Measurements from ENCODE around the gene ZNF689.
A peak's percentile ranks its signal among the peaks of the same experiment; 100 is the strongest.
"Not testable (repeated sequence)": the region's sequence is repeated elsewhere in the genome, so short reads cannot be mapped to it uniquely, and the experiment has no call there.

Gene ZNF689
- total RNA-seq: 29.8 to 30.5 reads per million in 2 donors

DNA sequence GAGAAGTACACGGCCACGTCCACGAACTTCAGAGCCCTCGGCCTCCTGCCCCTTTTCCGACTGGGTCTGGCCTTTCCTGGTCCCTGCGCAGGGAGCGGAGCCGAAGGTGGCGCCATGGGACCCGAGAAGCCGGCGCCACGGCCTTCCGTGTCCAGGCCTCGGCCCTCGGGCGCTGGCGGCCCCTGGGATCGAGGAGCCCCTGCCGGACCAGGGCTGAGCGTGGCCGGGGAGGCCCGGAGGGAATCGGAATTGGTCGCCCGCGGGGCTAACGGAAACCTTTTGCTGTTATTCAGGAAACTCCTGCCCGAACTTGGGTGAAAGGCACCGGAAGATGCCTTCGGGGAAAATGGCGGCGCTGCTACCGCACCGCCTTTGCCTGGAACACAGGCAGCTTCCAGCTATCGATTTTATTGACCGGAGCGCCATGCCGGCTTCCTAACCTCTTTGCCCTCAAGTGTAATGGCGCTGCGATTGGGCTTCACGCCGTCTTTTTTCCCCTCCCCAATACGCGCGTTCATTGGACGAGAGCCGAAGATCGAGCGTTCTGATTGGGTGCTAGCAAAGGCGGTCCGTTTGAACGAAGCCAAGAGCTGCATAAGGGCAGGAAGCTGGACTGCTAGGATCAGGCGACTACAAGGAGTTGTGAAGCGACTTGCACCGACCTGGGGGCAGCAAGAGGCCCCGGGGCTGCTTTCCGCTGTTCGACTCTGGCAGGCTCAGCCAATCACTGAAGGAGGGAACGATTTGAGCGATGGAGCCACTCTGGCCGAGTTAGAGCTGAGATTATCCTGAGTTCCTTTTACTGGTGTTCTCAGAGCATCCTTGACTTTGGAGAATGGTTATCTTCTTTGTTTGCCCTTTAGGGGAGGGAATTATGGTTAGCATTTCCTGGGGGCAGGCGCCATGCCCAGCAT, at the start of gene ZNF689:
Gene ZNF689 (minus strand): TSS at position 464 of the 914 bp plus-strand sequence. CDS start 348 bp downstream, at position 116.
- peak; percentile 34 for DNase-seq

DNA sequence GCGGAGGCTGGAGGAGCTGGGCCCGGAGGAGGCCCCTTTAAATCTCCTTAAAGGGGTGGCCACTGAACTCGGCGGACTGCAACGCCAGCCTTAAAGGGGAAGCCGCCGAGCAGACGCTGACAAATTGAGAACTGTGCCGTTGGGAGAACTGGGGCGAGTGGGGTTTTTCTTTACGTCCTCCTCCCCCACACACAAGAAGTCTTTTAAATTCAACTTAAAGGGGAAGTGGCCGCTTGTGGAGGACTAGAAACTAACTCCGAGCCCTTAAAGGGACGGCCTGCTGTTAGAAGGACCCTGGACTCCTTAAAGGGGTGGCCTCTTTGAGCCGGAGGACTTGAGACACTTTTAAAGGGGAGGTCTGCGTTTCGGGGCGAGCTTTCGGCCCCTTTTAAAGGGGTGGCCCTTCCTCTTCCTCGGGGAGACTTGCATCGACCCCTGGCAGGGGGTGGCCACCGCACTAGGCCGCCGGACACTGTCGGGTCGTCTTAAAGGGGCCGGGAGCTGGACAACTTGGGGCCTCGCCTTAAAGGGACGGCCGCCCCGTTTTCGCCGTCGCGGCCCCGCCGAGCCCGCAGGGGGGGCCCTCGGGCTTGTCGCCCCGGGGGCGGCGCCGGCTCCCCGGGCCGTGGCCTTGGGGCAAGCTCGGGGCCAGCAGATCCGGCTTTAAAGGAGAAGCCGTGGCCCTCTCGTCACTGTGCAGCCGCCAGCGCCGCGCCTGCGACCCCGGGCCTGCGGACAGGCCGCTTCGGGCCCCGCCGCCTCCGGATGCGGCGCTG, 48.7 kb upstream of the ZNF689 start:
- DNase-seq: peak; percentile 51

DNA sequence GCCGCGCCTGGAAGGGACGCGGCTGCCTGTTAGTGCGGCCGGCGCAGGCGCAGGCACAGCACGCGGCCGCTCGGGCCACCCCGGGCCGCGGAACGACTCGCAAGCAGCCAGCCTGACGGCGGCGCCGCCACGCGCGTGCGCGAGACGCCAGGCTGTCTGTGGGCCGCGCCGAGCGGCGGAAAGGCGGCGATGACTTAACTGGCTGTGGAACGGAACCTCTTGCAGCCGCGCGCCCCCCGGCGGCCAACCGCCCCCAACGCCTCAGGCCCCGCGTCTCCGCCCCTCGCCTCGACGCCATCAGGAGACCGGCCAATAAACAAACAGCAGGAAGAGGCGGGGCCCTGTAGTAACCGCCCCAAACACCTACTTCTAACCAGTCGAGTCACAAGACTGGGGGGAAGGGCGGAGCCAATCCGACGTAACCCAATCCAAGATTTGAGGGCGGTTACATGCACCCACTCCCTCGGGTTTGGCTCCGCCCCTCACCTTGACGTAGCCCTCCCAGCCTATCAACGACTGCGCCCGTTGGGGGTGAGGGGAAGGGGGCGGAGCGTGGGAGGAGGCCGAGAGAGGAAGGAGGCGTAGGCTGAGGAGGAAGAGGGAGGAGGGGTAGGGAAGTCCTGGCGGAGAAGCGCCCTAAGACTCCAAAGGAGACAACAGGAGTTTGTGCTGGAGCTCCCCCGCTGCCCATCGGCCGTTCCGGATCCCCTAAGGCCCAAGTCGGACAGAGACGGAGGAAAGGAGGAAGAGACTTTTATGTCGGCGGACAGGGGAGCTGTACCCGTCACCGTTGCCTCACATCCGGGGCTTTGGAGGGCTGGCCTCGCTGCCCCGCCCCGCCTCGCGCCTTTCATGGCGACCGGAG, 47.9 kb upstream of the ZNF689 start, which contains the start of gene FBRS:
Gene FBRS (plus strand): TSS at position 566 of the 865 bp plus-strand sequence. CDS start 1,088 bp downstream, outside the sequence.
- peak; percentile 99 for DNase-seq

DNA sequence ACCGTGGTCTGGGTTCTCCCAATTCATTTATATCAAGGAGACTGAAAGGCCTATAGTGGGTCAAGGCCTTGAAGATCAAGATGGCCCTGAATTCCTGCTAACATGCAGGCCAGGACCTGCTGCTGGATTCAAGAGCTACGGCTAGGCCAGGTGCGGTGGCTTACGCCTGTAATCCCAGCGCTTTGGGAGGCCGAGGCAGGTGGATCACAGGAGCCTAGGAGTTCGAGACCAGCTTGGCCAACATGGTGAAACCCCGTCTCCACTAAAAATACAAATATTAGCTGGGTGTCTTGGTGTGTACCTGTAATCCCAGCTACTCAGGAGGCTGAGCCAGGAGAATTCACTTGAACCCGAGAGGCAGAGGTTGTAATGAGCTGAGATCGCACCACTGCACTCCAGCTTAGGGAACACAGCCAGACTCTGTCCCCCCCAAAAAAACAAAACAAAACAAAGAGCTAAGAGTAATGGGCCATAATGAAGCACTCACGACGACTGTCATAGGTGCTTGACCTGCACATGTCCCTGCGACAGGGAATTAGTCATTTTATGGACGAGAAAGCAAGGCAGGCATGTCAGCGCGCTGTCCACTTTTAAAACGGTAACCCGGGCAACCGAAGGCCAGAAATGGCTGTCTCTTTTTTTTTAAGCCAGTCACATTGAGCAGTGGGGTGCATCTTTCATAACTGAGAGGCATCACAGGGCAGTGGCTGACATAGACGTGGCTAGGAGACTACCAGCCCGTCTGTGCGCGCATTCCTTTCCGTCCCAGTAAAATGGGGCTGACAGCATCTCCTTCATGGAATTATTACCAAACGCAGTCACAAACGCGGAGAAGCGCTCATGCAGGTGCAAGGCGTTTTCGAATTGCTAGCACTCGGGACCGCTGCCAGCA, 47.0 kb upstream of the ZNF689 start:
- no peak for DNase-seq

DNA sequence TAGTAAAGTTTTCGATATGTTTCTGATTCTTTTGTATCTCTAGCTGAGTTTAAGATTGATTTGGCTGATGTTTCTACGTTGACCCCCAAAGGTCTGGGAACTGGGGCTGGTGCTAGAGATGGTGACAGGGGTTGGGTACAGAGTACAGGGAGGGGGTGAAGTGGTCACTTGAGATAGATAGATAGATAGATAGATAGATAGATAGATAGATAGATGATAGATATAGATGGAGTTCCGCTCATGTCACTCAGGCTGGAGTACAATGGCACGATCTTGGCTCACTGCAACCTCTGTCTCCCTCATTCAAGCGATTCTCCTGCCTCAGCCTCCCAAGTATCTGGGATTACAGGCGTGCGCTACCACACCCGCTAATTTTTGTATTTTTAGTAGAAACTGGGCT, 46.2 kb upstream of the ZNF689 start:
- DNase-seq: no peak

DNA sequence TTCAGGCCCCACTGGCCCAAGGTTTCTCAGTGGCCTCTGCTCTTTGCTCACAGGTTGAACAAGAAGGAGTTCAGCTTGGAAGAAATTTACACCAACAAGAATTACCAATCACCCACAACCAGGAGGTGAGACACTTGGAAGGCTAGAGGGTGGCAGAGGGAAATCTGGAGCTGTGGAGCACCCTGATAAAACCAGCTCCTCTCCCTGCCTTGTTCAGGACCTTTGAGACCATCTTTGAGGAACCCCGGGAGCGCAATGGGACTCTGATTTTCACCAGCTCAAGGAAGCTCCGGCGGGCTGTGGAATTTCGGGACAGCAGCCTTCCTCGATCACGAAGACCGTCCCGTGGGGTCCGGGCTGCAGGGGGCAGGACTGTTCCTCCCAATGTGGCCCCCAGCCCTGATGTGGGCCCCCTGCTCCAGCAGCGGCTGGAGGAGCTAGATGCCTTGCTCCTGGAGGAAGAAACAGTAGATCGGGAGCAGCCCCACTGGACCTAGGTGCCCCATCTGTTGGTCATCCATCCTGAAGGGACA, 45.7 kb upstream of the ZNF689 start:
- no peak for DNase-seq

DNA sequence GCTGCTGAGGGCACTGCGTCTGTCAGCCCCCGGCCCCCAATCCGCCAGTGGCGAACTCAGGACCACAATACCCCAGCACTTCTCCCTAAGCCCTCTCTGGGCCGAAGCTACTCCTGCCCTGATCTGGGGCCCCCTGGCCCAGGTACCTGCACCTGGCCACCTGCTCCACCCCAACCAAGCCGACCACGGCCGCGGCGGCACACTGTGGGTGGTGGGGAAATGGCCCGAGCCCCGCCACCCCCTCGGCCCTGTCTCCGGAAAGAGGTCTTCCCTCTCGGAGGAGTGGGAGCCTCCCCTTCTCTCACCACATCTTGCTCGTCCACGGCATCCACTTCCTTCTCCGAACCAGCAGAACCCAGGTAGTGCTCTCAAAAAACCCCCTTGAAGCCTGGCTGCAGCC, 44.7 kb upstream of the ZNF689 start:
- DNase-seq: no peak

DNA sequence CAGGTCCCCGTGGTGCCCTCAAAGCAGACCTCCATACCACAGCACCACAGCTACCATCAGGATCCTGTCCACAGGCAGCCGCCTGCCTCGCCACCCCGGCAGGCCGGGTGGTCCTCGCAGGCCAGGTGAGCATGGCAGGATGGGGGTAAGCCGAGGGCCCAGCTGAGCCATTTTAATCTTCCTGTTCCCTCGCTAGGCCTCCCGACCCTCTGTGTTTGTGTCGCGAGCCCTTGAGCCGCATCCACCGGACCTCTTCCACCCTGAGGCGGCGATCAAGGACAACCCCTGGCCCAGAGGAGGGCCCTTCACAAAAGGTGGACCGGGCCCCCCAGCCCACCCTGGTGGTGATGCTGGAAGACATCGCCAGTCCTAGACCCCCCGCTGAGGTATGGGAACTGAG, 42.5 kb upstream of the ZNF689 start:
- DNase-seq: no peak

DNA sequence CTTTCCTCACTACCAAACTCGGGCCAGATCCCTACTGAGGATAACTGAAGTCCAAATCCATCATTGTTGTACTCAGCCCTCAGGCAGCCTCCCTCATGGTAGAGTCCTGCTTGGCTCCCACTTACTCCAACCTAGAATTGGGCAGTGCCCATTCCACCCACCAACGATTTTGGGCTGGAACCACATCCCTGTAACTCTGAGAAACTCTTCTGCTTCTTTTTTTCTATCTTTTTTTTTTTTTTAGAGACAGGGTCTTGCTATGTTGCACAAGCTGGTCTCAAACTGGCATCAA, 41.8 kb upstream of the ZNF689 start:
- no peak for DNase-seq

DNA sequence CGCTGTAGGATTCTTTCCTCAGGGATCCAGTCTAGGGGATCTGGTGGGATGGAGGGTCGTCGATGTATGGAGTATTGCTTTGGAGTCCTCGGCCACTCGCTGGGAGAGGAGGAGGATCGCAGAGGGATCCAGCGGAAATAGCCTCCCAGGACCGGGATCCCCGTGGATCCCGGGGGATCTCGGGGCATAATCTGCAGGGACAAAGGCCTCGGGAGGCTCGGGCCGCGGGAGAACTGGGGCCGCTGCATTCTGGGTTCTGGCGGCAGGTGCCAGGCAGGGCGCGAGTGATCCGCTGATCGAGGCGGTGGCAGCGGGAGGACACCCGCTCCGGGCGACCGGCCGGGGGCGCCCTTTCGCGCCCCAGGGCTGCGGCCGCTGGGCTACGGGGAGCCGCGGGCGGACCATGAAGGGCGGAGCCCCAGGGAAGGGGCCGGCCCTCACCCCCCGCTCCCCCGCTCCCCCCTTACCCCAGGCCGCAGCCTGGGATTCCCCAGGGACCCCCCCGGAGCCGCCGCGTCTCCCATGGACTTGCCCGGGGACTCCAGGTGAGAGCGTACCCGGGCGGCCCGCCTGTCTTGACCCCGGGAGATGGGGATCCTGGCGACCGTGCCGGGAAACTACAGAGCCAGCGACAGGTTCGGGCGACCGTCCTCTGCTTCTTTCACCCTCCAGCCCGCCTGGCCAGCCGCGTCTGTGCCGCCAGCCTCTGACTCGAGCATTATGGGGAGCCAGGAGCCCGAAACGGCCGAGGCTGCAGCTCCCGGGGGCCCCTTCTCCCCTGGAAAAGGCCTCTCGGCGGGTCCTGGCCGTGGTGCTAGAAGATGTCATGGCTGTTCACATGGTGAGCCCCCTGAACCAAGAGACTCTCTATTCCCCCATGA, 41.2 kb upstream of the ZNF689 start:
- peak; percentile 76 for DNase-seq

DNA sequence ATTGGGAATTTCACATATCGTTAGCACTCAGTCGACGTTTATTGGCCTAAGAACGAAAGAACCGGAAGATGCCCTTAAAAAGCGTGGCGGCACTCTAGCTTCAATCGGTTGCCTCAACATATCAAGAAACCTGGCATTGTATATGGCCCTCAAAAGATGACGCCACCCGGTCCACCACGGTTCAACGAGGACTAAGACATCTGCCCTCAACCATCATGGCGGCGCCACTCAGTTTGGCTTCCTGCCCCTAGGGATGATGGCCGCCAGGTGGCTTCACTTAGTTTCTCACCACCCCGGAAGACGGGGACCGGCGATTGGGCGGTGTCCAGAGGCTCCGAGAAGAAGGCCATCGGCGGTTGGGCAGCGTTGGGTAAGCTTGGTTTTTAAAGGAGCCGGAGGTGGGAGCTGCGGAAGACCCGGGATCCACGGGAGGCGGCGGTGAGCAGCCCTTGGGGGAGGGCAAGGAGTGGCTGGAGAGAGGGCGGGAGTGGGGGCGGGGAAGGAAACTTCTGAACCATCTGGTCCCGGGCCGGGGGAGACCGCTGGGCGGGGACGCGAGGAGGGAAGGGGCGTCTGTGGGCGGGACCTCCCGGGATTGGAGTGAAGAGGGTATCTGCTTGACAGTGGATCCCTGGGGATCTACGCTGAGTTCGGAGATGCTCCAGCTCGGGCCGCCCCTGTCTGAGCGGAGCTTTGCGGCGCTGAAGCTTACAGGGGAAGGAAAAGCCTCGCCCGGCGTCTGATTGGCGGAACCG, 40.4 kb upstream of the ZNF689 start, which contains the start of gene PRR14:
Gene PRR14 (plus strand): TSS at position 592 of the 755 bp plus-strand sequence. CDS start 686 bp downstream, outside the sequence.
- peak; percentile 77 for DNase-seq

DNA sequence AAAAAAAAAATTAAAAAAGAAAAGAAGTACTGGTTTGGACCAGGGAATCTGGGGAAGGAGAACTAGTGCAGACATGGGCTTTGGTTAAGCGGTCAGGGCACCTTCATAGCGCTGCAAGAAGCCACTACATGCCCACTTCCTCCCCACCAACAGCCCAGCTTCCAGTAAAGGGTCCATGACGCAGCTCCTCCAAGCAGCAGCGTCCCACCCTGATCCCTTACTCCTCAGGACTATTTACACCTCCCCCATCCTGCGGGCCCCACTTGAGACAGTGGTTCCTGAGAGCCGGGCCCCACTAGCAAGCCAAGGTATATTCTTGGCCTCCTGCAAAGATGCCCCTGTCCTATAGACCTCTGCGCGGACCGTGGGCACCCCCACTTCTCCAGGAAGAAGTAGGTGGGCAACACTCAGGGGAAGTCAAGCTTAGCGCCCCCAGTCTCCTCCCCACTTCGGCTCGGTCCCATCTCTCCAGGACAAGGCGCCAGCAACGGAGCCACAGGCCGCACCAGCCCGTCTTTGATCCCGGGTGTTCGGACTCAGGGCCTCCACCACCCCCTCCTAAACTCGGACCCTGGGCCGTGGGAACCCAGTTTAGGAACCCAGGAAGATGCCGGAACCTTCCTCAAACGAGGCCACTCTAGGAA, 39.7 kb upstream of the ZNF689 start:
- DNase-seq: no peak

DNA sequence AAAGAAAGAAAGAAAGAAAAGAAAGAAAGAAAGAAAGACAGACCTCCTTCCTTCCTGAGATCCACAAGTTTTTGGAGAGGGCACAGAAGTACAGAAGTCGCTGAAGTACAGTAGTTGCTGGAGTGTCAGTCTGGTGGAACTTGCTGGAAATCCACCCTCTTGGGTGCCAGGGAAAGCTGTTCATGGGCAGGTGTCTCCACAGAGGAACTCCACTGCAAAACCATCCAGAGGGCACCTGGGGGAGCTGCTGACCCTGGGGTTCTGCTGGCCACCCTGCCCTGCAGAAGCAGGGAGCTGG, 37.0 kb upstream of the ZNF689 start:
- DNase-seq: no peak

DNA sequence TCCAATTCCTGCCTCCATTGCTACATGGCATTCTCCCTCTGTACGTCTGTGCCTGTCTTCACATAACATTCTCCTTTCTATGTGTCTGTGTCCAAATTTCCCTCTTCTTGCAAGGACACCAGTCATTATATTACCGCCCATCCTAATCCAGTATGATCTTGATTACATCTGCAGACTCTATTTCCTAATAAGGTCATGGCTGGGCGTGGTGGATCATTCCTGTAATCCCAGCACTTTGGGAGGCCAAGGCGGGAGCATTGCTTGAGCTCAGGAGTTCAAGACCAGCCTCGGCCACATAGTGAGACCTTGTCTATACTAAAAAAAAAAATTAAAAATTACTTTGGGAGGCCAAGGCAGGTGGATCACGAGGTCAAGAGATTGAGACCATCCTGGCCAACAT, 35.5 kb upstream of the ZNF689 start:
- no peak for DNase-seq

DNA sequence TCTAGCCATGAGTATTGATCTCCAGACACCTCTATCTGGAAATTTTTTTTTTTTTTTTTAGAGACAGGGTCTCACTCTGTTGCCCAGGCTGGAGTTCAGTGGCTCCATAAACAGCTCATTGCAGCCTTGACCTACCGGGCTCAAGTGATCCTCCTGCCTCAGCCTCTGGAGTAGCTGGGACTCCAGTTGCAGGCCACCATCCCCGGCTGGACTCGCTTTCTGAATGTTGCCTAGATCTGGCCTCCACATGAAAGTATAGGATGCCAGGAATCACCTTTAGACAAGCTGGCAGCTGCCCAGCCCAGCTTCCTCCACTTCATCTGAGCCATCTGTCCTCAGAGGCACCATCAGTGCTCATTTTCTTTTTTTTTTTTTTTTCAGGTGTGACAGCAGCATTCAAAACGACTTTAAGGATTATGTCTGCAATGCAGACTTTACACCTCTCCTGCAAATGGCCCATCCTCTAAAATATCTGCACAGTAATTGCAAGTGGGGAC, 34.2 kb upstream of the ZNF689 start:
- DNase-seq: no peak

DNA sequence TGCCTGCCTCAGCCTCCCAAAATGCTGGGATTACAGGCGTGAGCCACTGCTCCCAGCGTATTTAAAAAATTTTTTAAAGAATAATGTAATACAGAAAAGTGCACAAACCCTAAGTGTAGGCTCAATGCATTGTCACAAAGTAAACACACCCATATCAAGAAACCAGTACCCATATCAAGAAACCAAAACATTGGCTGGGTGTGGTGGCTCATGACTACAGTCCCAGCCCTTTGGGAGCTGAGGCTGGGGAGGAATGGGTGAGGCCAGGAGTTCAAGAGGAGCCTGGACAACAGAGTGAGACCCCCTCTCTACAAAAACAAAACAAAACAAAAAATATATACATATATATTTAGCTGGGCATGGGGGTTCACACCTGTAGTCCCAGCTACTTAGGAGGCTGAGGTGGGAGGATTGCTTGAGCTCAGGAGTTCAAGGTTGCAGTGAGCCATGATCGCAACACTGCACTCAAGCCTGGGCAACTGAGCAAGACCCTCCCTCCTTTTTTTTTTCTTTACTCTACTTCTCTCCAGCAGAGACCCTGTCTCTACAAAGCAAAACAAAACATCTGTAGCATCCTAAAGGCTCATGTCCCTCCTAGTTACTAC, 31.3 kb upstream of the ZNF689 start:
- DNase-seq: no peak

DNA sequence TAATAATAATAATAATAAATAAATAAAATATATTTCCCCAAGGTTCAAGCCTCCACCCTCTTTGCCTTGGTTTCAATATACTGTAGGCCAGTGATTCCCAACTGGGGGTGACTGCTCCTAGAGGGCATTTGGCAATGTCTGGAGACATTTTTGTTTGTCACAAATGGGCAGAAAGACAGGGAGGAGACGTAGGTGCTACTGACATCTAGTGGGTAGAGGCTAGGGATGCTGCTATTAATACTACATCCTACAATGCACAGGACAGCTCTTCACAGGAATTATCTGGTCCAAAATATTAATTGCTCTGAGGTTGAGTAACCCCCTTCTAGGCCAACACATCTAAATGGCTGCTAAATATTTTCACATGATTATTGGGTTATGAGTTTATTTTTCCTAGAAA, 27.8 kb upstream of the ZNF689 start:
- DNase-seq: no peak

DNA sequence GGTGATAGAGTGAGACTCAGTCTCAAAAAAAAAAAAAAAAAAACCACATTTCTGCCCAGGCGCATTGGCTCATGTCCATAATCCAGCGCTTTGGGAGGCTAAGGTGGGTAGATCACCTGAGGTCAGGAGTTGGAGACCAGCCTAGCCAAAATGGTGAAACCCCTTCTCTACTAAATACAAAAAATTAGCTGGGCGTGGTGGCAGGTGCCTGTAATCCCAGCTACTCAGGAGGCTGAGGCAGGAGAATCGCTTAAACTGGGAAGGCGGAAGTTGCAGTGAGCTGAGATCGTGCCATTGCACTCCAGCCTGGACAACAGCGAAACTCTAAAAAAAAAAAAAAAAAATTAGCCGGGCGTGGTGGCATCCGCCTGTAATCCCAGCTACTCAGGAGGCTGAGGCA, 26.9 kb upstream of the ZNF689 start:
- DNase-seq: not testable (repeated sequence)

DNA sequence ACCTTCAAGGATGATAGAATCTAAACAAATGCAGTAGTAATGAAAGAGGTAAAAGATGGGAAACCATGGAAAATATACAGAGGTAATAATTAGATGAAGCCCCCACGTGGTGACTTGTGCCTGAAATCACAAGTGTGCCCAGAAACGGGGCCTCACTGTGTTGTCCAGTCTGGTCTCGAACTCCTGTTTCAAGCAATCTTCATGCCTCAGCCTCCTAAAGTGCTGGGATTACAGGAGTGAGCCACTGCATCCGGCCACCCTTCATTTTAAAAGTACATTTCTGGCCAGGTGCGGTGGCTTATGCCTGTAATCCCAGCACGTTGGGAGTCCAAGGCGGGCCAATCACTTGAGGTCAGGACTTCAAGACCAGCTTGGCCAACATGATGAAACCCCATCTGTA, 26.4 kb upstream of the ZNF689 start:
- no peak for DNase-seq
